ENCODE measurements around the gene CACNA1C. TPM values are rescaled to one million over a fixed set of nuclear protein-coding genes. Genes with fewer than 3 reads are reported as not detected.
A peak's percentile ranks its signal among the peaks of the same experiment; 100 is the strongest.

CACNA1C gene
- total and polyA plus RNA-seq, 2 of the 4 experiments (the other 2 are of a cell fraction) = 1.6 to 2.6 TPM

GRCh38 chr12:2291947-2292346, 239.2 kb downstream of the CACNA1C start:
- no peak overlapping the region for H2AK9ac ChIP-seq (replicated peaks; ENCODE audit: low read depth, low read length, poor library complexity)
- H3K9me3 ChIP-seq (ENCODE audit: control insufficient read depth, insufficient read depth, low read length) = no peaks in the 10 kb centered on the region
- peak overlapping the region; percentile 28; the same call in 1 of the 2 replicates for H4K91ac ChIP-seq (ENCODE audit: insufficient read depth, low read depth, low read length)
- H3K9me1 ChIP-seq (ENCODE audit: insufficient read depth, low read length) = peaks cover 28% of the 10 kb centered on the region
- H4K20me1 ChIP-seq (ENCODE audit: insufficient read depth, low read length) = no peaks in the 10 kb centered on the region
- no peak for DNase-seq
- no peak overlapping the region for H4K5ac ChIP-seq (ENCODE audit: low read depth, low read length)
- ChIA-PET POLR2A (ENCODE audit: unreplicated experiment) (no interaction called here), CTCF (interaction anchor here (1.9 kb wide), 1 partner anchor 104 kb away, joined by 4 read pairs; no protein-coding TSS in a partner anchor)
- H3K9ac ChIP-seq (ENCODE audit: low read depth, low read length) = no peak overlapping the region
- H2BK120ac ChIP-seq (ENCODE audit: low read depth, low read length) = peak overlapping the region; percentile 38
- in situ Hi-C loops (cut with MboI; ENCODE audit: low sequenced_read_pairs) (loop anchor here (25.0 kb wide), 2 partner anchors 480 to 630 kb away; partner anchors contain the start of gene LRTM2), intact Hi-C loops (cut with micrococcal nuclease) (loop anchor here (1.0 kb wide), 1 partner anchor 41 kb away; no protein-coding TSS in a partner anchor), dilution Hi-C loops (cut with HindIII; ENCODE audit: low sequenced_read_pairs, unreplicated experiment) (no loop called here)
- no peak for ATAC-seq (ENCODE audit: low read depth)
- peak overlapping the region; percentile 23 for H3K14ac ChIP-seq (replicated peaks; ENCODE audit: low read depth, low read length)
- H2AK5ac ChIP-seq (ENCODE audit: low read depth, low read length) = peak overlapping the region; percentile 68
- H3K23ac ChIP-seq (ENCODE audit: low read depth, low read length) = no peak overlapping the region
- H4K8ac ChIP-seq (ENCODE audit: low read depth in 2 of 2, low read length in 2 of 2) = no peak overlapping the region
- peaks cover 34% of the 10 kb centered on the region for H3K4me1 ChIP-seq (ENCODE audit: control insufficient read depth, insufficient read depth, low read length)
- H3K79me1 ChIP-seq (ENCODE audit: low read depth in 1 of 2, low read length in 2 of 2) = peaks cover 0 to 19% of the 10 kb centered on the region in 2 experiments; a peak in 1 of 4 replicates
- no peaks in the 10 kb centered on the region for H3K27me3 ChIP-seq (ENCODE audit: control insufficient read depth, insufficient read depth, low read length)
- no peak overlapping the region for H2BK5ac ChIP-seq (ENCODE audit: low read depth, low read length, poor library complexity, severe bottlenecking)
- no peak overlapping the region for H3K56ac ChIP-seq (ENCODE audit: extremely low read depth, insufficient read depth, low read length)
- TF ChIP-seq USF2 (IDR thresholded peaks at IDR 0.05; ENCODE audit: low read depth, low read length) (no peak), NFE2L2 (IDR thresholded peaks at IDR 0.05; ENCODE audit: low read depth, low read length) (no peak), MAZ (IDR thresholded peaks at IDR 0.05; ENCODE audit: borderline replicate concordance, low read depth, low read length) (no peak), SMC3 (IDR thresholded peaks at IDR 0.05; ENCODE audit: low read depth, low read length) (no peak), RAD21 (IDR thresholded peaks at IDR 0.05; ENCODE audit: low read length) (no peak), CTCF (conservative IDR thresholded peaks at IDR 0.05; ENCODE audit: low read depth, low read length) (no peak), BHLHE40 (IDR thresholded peaks at IDR 0.05; ENCODE audit: low read depth, low read length) (no peak), MXI1 (IDR thresholded peaks at IDR 0.05; ENCODE audit: borderline replicate concordance, low read depth, low read length) (no peak), POLR2A (IDR thresholded peaks at IDR 0.05; ENCODE audit: low read depth, low read length) (no peak), CEBPB (IDR thresholded peaks at IDR 0.05; ENCODE audit: low read depth, low read length) (no peak), ELK1 (IDR thresholded peaks at IDR 0.05; ENCODE audit: borderline replicate concordance, low read depth, low read length) (no peak), RCOR1 (IDR thresholded peaks at IDR 0.05; ENCODE audit: insufficient replicate concordance, low read length) (no peak), MAFK (IDR thresholded peaks at IDR 0.05; ENCODE audit: low read depth, low read length) (no peak), CHD1 (IDR thresholded peaks at IDR 0.05; ENCODE audit: low read depth, low read length) (no peak)
- H3K27ac ChIP-seq (ENCODE audit: insufficient read depth, low read length) = no peak overlapping the region
- no TSS peak for BruUV-seq (replicated peaks)
- H3K36me3 ChIP-seq (ENCODE audit: control insufficient read depth, insufficient read depth, low read length) = no peaks in the 10 kb centered on the region
- no peak overlapping the region for H3K18ac ChIP-seq (ENCODE audit: low read depth, low read length)
- 0 out of 2 replicates have a peak overlapping the region, but pooled peaks have one; percentile 17 for H3K4ac ChIP-seq (ENCODE audit: low read depth, low read length)
- WGBS, 2 experiments (ENCODE audit: extremely low coverage in 2 of 2, insufficient read length in 1 of 2) = 83% methylated on average over 3 of the region's 3 CpGs; no CpG with 5 or more reads in 1 of the 2 experiments
- no peak overlapping the region for H3K4me3 ChIP-seq (ENCODE audit: insufficient read depth, low read depth, low read length)
- H2AFZ ChIP-seq (replicated peaks; ENCODE audit: low read length, poor library complexity) = no peak overlapping the region
- no peak overlapping the region for H2BK15ac ChIP-seq (ENCODE audit: low read depth, low read length)
- H2BK20ac ChIP-seq (ENCODE audit: low read depth, low read length) = 0 out of 2 replicates have a peak overlapping the region, but pooled peaks have one; percentile 35
- H3K4me2 ChIP-seq (ENCODE audit: low read depth, low read length) = no peak overlapping the region

Measured in IMR-90 (cell line).